Common myeloid progenitor, CD34-positive (primary cell): ENCODE results near the gene B3GALNT2.
"Not testable (repeated sequence)": the region's sequence is repeated elsewhere in the genome, so short reads cannot be mapped to it uniquely, and the experiment has no call there.

Experiments
- CTCF ChIA-PET: fragments of 350-600 bp; sonication (Branson Sonifier 250); formaldehyde crosslinking; loops from one replicate; lab custom pipeline; 2021; ENCODE audit warnings: antibody characterized with exemption; lab: Charles Lee
- POLR2A ChIA-PET: fragments of 350-600 bp; sonication (Branson Sonifier 250); formaldehyde crosslinking; loops from one replicate; lab custom pipeline; 2021; ENCODE audit warnings: antibody characterized with exemption; lab: Charles Lee
- DNase-seq, 3 donors: peaks; one replicate each; pipeline versions ENCODE4 v3.0.0 to v3.0.0-alpha.2; 2013
- H3K27ac ChIP-seq, 2 experiments: 1 replicate in 1 of 2; 2 replicates in 1 of 2; pipeline ENCODE4 v1.7.0; 2013; ENCODE audit warnings: inconsistent platforms in 2 of 2, low read length in 2 of 2, mild to moderate bottlenecking in 2 of 2, low read depth in 1 of 2, moderate library complexity in 1 of 2; ENCODE audit not compliant: severe bottlenecking in 2 of 2, insufficient read depth in 1 of 2, poor library complexity in 1 of 2
- H3K27me3 ChIP-seq, 5 experiments: replicated peaks in 2 of 5; 1 replicate in 3 of 5; 2 replicates in 2 of 5; pipeline versions ENCODE4 v1.6.1 to v1.7.0; 2013; ENCODE audit warnings: low read length in 4 of 5, mild to moderate bottlenecking in 2 of 5, moderate library complexity in 2 of 5, inconsistent platforms in 1 of 5; ENCODE audit not compliant: insufficient read depth in 5 of 5, control insufficient read depth in 4 of 5
- H3K36me3 ChIP-seq, 4 experiments: 1 replicate in 2 of 4; 2 replicates in 2 of 4; pipeline versions ENCODE4 v1.6.1 to v1.7.0; 2013; ENCODE audit warnings: low read length in 3 of 4, control low read depth in 1 of 4, mild to moderate bottlenecking in 1 of 4; ENCODE audit not compliant: control insufficient read depth in 4 of 4, insufficient read depth in 4 of 4
- H3K4me1 ChIP-seq, 4 experiments: 1 replicate in 3 of 4; 2 replicates in 1 of 4; pipeline versions ENCODE4 v1.6.1 to v1.7.1; 2013; ENCODE audit warnings: low read length in 3 of 4, mild to moderate bottlenecking in 3 of 4, control low read depth in 1 of 4, inconsistent platforms in 1 of 4, moderate library complexity in 1 of 4; ENCODE audit not compliant: control insufficient read depth in 4 of 4, insufficient read depth in 4 of 4; ENCODE audit errors: control extremely low read depth in 1 of 4
- H3K4me3 ChIP-seq, 7 experiments: 1 replicate in 4 of 7; 2 replicates in 3 of 7; pipeline versions ENCODE4 v1.5.1 to v1.7.0; 2013; ENCODE audit warnings: mild to moderate bottlenecking in 7 of 7, low read length in 6 of 7, moderate library complexity in 6 of 7, inconsistent platforms in 2 of 7, low read depth in 2 of 7, control low read depth in 1 of 7; ENCODE audit not compliant: insufficient read depth in 4 of 7, control insufficient read depth in 1 of 7; ENCODE audit errors: extremely low read depth in 1 of 7
- H3K9me3 ChIP-seq, 5 experiments: 1 replicate in 4 of 5; 2 replicates in 1 of 5; pipeline versions ENCODE4 v1.6.1 to v1.7.1; 2013; ENCODE audit warnings: low read length in 4 of 5, mild to moderate bottlenecking in 2 of 5, inconsistent platforms in 1 of 5, low read depth in 1 of 5, moderate library complexity in 1 of 5; ENCODE audit not compliant: control insufficient read depth in 4 of 5, insufficient read depth in 2 of 5; ENCODE audit errors: control extremely low read depth in 1 of 5
- WGBS: methylation state at CpG from one replicate; pipeline ENCODE4 v1.1.5; 2013; ENCODE audit not compliant: insufficient coverage; 5-methylcytosine and 5-hydroxymethylcytosine counted together

The B3GALNT2 gene

DNA sequence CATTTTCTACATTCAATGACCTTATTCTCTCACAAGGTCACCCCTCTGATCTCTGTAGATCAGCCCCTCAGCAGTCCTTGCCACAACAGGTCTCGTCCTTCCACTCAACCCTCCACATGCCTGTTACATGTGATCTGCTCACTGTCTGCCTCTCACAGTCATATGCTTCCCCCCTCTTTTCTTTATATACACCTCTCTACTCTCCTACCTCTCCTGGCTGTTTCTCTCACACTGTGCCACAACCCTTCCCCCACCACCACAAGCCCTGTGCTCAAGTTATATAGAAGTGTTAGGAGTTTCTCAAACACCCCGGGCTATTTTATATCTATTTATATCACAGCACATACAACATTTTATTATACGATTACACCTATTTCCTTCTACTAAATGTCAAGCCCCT is 12.6 kb downstream of the B3GALNT2 start:
- H3K4me1 ChIP-seq, result no peaks in the 10 kb centered on the region
- H3K9me3 ChIP-seq, result no peaks in the 10 kb centered on the region
- no peak overlapping the region for H3K27ac ChIP-seq
- no peak for DNase-seq
- ChIA-PET POLR2A (no interaction called here), CTCF (no interaction called here)
- H3K27me3 ChIP-seq, result no peaks in the 10 kb centered on the region
- peaks cover 15 to 31% (median 18%) of the 10 kb centered on the region in 4 experiments for H3K36me3 ChIP-seq
- H3K4me3 ChIP-seq, result no peak overlapping the region
- 100% methylated on average over 1 of the region's 3 CpGs for WGBS

DNA sequence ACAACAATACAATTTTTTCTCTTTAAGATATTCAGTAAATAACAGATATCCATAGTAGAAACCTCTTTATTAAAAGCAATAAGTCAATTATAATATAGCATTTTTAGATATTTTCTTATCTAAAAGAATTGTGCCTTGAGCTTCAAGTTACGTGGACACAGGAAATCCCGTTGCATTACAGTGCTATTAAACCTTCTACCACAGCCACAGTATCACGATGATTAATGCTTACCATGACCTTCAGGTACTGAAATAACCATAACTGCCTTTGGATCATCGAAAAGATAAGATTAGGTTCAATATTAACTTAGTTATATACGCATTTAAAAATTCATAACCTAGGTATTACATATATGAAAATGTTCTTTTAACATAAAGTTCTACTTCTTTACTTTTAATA is 17.9 kb downstream of the B3GALNT2 start:
- POLR2A ChIA-PET, result no interaction called here
- Histone ChIP-seq H3K27me3 (no peaks in the 10 kb centered on the region), H3K4me3 (no peak overlapping the region), H3K27ac (no peak overlapping the region), H3K9me3 (peaks cover 0 to 17% (median 5%) of the 10 kb centered on the region in 5 experiments), H3K4me1 (no peaks in the 10 kb centered on the region), H3K36me3 (peaks cover 13 to 28% (median 22%) of the 10 kb centered on the region in 4 experiments)
- no peak for DNase-seq
- WGBS, result 100% methylated on average over 2 of the region's 5 CpGs
- CTCF ChIA-PET, result no interaction called here

DNA sequence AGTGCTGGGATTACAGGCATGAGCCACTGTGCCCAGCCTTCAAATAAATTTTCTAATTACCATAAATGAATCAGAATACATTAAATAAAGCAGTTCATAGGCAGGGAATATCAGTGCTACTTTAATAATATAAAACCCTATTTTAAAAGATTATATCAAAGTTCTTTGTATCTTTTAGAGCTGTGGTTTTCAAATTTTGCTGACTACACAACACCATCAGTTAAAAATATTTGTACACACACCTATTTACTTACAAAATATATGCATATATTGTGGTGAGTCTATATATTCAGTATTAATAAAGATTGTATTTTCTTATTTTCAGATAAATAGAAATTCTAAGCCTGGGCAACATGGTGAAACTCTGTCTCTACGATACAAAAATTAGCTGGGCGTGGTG is 18.7 kb downstream of the B3GALNT2 start:
- H3K27me3 ChIP-seq, result no peaks in the 10 kb centered on the region
- 100% methylated on average over 1 of the region's 2 CpGs for WGBS
- ChIA-PET CTCF (no interaction called here), POLR2A (interaction anchor here (0.7 kb wide), 1 partner anchor 882 kb away, joined by 3 read pairs; no protein-coding TSS in a partner anchor)
- H3K27ac ChIP-seq, result no peak overlapping the region
- DNase-seq, result no peak
- H3K4me3 ChIP-seq, result no peak overlapping the region
- H3K36me3 ChIP-seq, result peaks cover 14 to 31% (median 23%) of the 10 kb centered on the region in 4 experiments
- peaks cover 0 to 17% (median 5%) of the 10 kb centered on the region in 5 experiments for H3K9me3 ChIP-seq
- H3K4me1 ChIP-seq, result no peaks in the 10 kb centered on the region

DNA sequence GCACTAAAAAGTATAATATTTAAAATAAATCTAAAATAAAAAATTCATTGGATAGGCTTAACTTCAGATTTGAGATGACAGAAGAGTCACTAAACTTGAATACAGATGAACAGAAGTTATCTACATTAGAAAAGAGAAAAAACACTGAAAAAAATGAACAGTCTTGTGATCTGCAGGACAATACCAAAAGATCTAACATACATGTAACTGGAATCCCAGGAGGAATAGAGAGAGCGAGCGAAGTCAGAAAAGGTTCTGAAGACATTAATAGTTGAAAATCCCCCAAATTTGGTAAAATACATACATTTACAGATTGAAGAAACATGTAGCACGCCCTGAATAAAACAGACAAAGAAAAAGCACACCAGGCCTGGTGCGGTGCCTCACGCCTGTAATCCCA is 21.2 kb downstream of the B3GALNT2 start:
- ChIA-PET CTCF (no interaction called here), POLR2A (no interaction called here)
- H3K9me3 ChIP-seq, result peaks cover 0 to 17% (median 5%) of the 10 kb centered on the region in 5 experiments
- H3K27me3 ChIP-seq, result no peaks in the 10 kb centered on the region
- H3K4me1 ChIP-seq, result no peaks in the 10 kb centered on the region
- peaks cover 15 to 46% (median 34%) of the 10 kb centered on the region in 4 experiments for H3K36me3 ChIP-seq
- 100% methylated on average over 3 of the region's 5 CpGs for WGBS
- no peak overlapping the region for H3K4me3 ChIP-seq
- no peak overlapping the region for H3K27ac ChIP-seq
- DNase-seq, result no peak

DNA sequence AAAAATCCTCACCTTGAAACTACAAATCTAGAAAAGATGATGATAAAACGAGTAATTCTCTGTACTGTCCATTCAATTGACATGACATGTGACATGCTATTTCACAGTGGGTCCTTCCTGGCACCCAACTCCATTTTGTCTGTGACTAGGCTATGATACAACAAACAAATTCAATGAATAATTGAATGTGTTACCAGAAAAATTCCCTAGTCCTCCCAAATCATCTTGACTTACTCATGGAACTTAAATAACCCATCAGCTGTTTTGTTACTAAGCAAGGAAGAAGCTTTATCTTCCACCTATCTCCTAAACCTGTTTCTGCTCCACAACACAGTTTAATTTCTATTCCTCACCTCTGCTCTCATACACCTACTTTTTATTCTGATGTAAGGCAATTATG is 30.4 kb downstream of the B3GALNT2 start:
- ChIA-PET CTCF (no interaction called here), POLR2A (no interaction called here)
- H3K9me3 ChIP-seq, result no peaks in the 10 kb centered on the region
- no peak overlapping the region for H3K4me3 ChIP-seq
- H3K36me3 ChIP-seq, result peaks cover 3 to 27% (median 7%) of the 10 kb centered on the region in 4 experiments
- no peak for DNase-seq
- WGBS, result 100% methylated on average over 1 of the region's 1 CpG
- no peaks in the 10 kb centered on the region for H3K27me3 ChIP-seq
- no peaks in the 10 kb centered on the region for H3K4me1 ChIP-seq
- H3K27ac ChIP-seq, result no peak overlapping the region

DNA sequence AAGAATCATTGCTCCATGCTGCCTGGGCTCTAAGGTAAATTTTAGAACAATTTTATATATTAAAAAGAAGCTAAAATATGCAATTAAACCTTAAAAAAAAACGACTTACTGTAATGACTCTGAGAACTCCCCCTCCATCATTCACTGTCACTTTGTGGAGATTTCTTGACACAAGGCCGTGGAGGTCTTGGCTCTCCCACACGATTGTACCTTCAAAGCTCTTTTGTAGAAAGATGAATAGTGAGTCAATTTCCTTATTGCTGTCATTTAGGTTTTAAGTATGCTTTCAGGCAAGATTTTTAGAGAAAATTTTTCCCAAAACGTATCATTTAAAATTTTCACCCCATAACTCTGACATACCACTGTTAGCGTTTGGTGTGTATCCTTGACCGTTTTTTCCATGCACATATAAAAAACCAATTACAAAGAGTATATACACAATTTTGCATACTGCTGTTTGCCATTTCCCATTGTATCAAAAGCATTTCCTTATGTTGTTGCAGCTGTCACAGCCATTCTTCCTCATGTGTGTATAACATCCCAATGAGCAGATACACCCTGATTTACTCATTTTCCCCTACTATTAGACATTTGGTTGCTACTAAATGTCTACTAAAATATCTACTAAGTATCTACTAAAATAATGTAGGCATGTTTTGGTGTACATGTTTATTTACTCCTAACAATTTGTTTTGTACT is 33.4 kb downstream of the B3GALNT2 start:
- CTCF ChIA-PET, result no interaction called here
- POLR2A ChIA-PET, result no interaction called here
- no peak overlapping the region for H3K4me3 ChIP-seq
- no peak for DNase-seq
- no peaks in the 10 kb centered on the region for H3K27me3 ChIP-seq
- 100% methylated on average over 3 of the region's 6 CpGs for WGBS
- H3K4me1 ChIP-seq, result no peaks in the 10 kb centered on the region
- no peaks in the 10 kb centered on the region for H3K9me3 ChIP-seq
- no peak overlapping the region for H3K27ac ChIP-seq
- peaks cover 0 to 15% (median 3%) of the 10 kb centered on the region in 4 experiments for H3K36me3 ChIP-seq

DNA sequence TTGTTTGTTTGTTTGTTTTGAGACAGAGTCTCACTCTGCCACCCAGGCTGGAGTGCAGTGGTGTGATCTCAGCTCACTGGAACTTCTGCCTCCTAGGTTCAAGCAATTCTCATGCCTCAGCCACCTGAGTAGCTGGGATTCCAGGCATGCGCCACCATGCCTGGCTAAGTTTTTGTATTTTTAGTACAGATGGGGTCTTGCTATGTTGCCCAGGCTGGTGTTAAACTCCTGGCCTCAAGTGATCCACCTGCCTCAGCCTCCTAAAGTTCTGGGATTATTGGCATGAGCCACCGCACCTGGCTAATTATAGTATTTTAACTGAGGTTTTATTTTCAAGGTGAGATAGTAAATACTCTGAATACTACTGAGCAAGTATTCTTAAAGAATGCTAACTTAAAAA is 34.4 kb downstream of the B3GALNT2 start:
- H3K36me3 ChIP-seq, result peaks cover 0 to 18% (median 4%) of the 10 kb centered on the region in 4 experiments
- CTCF ChIA-PET, POLR2A ChIA-PET, H3K4me1 ChIP-seq, H3K9me3 ChIP-seq, H3K27me3 ChIP-seq, DNase-seq, H3K27ac ChIP-seq, H3K4me3 ChIP-seq: not testable (repeated sequence)
- no CpG with 5 or more reads among the region's 2 CpGs for WGBS
